HG03135 (cell line): ENCODE measurements around the gene CBL.
A peak's percentile ranks its signal among the peaks of the same experiment; 100 is the strongest.

Source experiments
- ATAC-seq: cut with Tn5 transposase; IDR thresholded peaks from one replicate; pipeline ENCODE4 v1.9.1; 2021; ENCODE audit warnings: mild to moderate bottlenecking, moderate library complexity; ENCODE audit not compliant: unreplicated experiment

CBL gene

DNA sequence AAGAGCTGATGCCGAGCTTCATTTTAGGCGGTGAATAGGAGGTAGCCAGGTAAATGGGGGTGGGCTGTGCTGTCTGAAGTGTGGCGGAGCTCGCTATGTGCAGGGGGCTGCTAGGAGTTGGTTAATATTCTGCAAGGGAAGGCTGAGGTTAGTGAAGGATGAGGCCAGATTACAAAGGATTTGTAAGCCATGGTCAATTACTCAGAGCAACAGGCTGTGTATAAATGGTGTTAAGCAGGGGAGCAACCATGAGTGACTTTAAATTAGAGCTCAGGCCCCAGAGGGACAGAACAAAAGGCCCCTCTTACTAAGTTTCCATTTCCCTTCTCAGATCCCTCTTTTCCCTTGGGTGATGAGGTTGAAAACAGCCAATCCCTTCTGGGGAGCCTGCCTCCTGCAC is 118.0 kb downstream of the CBL start:
- ATAC-seq, result no peak

DNA sequence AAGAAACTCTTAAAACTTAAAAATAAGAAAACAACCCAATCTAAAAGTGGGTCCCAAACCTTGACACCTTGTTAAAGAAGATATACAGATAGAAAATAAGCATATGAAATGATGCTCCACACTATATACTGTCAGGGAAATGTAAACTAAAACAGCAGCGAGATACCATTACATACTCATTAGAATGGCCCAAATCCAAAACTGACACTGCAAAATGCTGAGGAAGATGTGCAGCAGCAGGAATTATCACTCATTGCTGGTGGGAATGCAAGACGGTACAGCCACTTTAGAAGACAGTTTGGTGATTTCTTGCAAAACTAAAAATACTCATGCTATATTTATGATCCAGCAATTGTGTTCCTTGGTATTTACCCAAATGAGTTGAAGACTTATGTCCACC is 123.2 kb downstream of the CBL start:
- ATAC-seq, result no peak

DNA sequence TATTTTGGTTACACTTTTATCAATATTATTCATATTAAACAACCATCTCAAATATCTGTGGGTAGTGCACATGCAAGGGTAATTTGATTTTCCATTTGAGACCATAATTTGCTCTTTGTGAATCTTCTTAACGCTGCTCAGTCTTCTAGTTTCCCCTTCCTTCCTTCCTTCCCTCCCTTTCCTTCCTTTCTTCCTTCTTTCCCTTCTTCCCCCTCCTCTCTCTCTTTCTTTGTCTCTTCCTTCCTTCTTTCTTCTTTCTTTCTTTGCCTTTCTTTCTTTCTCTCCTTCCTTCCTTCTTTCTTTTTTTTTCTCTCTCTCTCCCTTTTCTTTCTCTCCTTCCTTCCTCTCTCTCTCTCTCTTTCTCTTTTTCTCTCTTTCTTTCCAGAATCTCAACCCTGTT is 124.1 kb downstream of the CBL start:
- ATAC-seq, result no peak

DNA sequence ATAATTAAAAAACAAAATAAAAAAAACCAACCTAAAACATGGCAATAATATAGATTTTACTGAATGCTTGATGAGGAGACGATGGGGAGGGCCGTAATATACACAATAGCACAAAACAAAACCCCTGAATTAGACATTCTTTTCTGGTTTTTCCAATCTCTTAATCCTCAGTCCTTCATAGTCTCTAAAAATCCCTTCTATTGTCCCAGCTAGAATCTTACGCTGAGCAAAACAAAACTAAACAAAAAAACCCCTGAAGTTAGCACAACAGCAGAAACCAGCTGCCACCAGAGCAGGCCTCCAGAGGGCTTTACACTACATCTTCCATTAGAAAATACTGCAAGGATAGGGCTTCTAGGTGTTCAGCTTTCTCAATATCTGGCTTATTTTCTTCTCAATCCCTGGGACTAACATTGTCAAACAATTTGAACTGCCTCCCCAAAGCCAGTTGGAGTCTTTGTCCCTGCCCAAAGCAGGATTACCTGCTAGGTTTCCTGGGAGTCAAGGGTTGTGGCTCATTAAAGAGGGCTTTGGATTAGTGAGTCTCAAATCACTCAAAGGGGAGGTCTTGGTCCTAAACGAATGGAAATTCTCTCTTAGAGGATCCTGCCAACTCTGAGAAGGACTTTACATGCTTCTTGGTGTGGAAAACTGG is 126.1 kb downstream of the CBL start:
- no peak for ATAC-seq

DNA sequence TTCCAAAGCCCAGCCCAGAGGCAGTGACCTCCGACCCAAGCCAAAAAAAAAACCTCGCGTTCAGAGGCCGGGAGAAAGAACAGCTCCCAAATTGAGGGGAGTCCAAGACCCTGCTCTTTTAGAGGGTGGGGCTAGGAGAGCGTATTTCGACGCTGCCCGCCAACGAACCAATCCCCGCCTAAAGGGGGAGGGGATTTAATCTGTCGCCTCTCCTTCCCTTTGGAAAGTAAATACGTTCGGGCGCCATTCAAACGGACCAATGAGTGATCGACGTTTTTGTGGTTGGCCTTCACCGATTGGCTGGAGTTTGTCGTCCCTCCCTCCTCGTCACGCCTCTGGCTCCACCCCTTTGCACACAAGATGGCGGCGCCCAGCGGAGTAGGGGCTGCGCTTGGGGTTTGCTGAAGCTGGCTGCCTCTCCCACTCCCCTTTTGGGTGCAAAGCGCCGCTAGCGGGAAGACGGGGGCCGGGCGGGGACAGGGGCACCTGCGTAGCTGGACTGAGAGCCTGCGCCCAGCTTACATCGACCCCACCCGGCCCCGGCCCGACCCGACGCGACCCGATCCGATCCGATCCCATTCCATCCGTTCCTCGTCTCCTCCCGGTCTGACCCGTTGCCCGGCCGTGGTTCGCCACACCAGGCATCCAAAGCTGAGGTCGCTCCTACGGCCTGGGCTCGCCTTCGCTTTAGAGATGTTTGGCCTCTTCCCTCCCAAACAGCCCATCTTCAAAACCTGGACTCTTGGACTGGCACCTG is 128.2 kb downstream of the CBL start, which contains the start of gene RNF26:
RNF26 (plus strand) TSS at position 354 of the 757 bp plus-strand sequence. CDS start 596 bp downstream, outside the sequence.
- peak; percentile 93 for ATAC-seq

DNA sequence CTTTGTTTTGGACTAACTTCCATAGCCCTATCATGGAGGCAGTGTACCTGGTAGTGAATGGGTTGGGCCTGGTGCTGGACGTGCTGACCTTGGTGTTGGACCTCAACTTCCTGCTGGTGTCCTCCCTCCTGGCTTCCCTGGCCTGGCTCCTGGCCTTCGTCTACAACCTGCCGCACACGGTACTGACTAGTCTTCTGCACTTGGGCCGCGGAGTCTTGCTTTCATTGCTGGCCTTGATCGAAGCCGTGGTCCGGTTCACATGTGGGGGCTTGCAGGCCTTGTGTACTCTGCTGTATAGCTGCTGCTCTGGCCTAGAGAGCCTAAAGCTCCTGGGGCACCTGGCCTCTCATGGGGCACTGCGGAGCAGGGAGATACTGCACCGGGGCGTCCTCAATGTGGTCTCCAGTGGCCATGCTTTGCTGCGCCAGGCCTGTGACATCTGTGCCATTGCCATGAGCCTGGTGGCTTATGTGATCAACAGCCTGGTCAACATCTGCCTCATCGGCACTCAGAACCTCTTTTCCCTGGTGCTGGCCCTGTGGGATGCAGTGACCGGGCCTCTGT is 129.0 kb downstream of the CBL start:
- ATAC-seq, result no peak

DNA sequence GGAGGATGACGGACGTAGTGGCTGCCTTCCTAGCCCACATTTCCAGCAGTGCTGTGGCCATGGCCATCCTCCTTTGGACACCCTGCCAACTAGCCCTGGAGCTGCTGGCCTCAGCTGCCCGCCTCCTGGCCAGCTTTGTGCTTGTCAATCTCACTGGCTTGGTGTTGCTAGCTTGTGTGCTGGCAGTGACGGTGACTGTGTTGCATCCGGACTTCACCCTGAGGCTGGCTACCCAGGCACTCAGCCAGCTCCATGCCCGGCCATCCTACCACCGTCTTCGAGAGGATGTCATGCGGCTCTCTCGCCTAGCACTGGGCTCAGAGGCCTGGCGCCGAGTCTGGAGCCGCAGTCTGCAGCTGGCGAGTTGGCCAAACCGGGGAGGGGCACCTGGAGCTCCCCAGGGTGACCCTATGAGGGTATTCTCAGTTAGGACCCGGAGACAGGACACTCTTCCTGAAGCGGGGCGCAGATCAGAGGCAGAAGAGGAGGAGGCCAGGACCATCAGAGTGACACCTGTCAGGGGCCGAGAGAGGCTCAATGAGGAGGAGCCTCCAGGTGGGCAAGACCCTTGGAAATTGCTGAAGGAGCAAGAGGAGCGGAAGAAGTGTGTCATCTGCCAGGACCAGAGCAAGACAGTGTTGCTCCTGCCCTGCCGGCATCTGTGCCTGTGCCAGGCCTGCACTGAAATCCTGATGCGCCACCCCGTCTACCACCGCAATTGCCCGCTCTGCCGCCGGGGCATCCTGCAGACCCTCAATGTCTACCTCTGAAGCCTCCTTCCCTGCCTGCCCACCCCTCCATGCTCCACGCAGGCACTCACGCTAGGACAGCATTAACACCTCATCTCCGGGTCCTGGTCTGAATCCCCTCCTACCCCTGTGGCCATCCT is 129.8 kb downstream of the CBL start:
- no peak for ATAC-seq

DNA sequence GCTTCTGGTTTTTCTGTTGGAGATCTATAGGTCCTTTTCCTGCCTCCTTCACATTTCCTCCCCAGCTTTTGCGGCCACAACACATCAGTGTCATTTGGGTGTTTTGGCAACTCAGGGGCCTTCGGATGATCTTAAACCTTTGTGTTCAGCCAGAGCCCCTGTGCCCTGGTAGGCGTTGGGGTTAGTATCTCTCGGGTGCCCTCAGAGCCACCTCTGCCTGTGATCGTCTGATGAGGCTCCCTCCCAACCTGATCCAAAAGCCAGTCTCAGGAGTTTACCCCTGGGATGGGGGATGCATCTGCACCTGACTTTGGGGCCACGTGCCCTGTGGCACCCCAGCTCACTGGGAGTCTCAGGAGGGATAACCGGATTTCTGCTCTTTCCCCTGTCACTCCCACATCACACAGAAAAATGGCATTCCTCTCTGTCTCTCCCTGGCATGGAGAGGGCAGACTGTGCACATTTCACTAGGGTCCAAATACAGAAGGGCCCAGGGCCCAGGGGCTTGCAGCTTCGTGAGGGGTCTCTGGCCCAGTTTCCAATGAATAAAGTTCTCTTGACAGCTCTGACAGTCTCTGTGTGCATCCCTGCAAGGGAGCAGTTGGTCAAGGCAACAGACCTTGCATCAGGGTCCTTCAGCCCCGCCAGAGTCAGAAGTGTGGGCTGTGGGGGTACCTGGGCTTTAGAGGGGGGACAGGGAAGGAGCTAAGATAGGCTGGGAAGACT is 130.8 kb downstream of the CBL start:
- ATAC-seq, result no peak

DNA sequence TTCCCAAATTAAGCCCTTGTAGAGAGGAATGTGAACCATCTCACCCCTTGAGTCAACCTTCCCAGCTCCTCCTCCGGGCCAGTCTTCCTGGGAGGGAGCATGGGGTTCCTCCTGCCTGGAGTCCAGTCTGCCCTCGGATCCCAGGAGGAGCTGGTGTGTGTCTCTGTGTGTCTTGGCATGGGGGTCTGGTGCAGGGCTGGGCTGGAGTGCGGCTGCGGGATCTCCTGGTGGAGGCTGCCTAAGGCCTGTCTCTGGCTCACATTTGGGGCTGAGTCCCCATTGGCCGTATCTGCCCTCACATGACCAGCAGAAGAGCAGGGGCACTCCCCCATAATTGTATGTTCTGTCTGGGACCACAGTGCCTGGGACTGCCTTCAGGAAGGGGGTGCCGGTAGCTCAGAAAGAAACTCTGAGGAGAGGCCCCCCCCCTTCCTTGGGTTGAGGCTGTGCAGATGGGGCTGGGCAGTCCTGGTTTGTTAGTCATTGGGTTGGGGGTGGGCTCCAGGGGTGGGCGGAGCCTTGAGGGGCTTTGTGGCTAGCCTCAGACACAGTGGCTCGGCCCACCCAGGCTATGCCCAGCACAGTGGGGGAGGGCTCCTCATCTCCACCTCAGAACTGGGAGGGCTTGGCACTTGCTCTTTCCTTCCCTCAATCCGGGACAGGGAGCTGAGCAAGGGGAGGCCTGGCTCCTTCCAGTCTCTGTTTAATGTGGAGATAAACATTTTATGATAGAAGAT is 131.6 kb downstream of the CBL start:
- ATAC-seq, result no peak

DNA sequence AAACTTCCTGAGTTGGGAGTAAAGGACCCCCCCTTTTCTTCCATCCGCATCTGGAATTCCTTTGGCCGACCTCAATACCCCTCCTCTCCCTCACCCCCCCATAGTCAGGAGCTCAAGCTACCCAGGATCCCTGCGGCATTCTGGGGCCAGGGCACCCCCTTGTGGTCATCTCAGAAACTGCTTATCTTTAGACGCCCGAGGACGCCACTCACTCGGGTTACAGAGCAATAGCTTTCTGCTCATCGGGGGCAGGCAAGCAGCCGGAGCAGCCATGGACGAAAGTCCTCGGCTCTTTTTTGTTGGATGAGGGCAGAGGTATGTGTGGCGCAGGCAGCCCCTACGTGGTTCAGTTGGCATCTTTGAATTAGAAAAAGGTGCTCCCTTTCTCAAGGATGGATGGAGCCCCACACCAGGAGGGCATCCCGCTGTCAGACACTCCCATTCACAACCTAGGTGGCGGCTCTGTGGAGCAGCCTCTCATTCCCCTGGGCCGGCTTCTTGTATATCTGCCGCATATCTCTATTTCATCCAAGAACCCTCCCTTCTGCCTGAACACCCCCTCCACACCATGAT is 132.3 kb downstream of the CBL start:
- ATAC-seq, result no peak

DNA sequence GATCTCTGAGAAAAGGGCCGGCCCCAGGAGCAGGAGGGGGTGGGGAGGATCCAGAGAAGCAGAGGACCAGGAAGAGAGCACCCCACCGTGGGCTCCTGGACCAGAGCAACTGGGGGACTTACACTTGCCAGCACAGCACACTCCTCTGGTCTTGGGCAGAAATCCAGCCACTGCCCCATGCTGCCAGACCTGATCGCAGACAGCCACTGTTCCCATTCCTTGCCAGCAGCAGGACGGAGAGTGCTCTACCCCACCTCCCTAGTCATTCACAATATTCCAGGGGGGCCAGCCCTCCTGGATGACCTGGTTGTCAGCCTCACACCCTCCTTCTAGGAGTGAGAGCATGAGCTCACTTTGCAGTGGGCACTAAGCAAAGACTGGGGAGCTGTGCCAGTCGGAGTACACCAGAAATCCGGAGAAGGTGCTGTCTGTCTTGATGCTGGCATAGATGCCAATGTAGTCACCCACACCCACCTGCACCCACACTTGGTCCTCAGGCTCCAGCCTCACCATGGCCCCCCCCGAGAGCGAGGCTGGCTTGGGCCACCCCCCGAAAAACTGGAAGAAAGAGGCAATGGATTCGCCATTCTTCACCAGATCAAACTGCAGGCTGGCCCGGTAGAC is 132.9 kb downstream of the CBL start:
- no peak for ATAC-seq

DNA sequence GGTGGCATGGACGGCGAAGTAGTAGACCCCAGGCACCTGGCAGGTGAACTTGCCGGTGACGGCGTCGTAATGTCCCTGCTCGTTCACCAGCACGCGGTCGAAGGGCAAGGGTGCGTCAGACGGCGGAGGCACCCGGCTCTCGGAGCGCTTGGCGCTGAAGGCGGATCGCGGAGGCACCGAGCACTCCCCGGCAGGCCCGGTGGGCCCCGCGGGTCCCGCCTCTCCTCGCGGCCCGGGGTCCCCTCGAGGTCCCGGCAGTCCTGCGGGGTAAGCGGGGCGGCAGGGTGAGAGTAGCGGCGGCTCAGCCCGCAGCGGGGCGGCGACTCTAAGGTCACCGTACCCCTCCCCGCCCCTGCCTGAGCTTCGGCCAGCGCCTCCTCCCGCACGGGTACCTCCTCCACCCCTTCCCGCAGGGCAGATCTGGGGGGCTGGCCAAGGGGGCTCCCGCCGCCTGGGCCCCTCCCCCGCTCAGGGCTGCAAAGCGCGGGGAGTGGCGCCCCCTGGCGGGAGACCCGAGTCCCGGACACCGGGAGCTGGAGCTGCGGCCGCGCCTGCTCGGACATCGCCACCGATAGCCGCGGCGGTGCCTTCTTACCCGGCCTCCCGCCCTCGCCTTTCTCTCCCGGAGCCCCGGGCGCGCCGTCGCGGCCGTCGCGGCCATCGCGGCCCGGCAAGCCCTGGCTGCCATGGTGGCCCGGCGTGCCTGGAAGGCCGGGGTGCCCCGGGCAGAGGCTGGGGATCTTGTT is 133.6 kb downstream of the CBL start:
- ATAC-seq, result no peak

DNA sequence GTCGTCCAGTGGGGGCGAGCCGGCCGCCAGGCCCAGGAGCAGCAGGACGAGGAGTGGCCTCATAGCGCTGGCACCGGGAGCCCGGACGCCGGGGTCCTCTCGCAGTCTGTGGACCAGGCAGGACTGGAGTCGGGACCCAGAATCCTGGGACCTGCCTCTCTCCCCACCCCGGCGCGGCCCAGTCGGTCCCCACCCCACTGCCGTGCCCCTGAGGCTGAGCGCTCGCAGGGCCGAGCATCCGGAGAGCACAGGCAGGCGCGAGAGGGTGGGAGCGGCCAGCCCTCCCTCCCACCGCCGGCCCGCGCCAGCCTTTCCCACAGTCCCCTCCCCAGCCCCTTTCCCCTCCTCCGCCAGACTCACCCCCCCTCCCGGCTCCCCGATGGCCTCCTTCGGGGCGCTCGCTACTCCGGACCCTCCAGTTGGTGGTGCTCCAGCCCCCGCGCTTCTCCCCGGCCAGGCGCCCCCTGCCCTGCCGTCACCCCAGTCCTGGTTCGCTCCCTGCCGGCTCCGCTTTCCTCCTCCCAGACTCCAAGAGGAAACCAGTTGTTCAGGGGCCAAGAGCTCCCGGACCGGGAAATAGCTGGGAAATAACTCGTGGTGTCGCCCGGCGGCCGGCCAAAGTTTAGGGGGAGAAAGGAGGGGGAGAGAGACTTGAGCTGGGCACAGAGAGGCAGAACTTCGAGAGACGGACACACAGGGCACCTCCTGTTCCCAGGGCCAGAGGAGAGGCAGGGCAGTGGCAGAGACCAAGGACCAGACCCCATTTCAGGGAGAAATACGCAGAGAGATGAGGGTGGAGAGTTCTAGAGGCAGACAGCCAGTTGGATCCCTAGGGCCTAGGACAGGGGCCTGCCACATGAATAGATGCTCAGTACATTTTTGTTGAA is 134.4 kb downstream of the CBL start, which contains the start of gene C1QTNF5:
C1QTNF5 (minus strand) TSS at position 549 of the 887 bp plus-strand sequence; CDS start at position 63, 486 bp downstream.
- ATAC-seq, result no peak

DNA sequence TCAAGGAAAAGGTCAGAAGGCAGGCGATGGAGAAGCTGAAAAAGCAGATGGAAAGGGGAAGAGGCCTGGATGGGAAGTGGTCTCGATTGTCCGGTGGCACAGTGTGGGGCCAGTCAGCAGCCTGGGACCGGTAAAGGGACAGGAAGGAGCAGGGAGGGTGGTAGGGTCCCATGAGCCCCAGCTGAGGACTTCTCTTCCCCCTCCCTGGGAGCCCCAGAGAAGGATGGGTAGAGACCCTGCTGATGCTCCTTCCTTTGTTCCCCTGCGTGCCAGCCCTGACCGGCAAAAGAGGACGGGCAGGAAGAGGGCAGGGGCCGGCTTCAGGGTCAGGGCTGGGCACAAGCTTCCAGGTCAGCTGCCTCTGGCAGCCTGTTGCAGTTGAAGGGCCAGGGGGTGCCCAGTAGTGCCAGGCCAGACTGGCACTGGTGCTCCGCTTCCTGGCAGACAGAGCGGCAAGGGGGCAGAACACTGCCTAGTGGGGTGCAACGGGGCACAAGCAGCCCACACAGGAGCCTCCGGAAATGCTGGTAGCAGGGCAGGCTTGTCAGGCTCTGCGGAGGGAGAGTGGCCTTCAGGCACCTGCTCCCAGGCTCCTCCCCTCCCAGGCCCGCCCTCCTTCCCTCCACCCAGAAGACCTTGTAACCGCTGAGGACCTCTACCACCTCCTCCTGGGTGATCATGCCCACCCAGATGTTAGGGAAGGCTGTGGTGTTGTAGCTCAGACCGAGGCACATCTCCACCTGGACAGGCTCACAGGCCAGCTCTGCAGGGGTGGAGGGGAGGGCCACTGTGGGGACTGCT is 135.3 kb downstream of the CBL start:
- ATAC-seq, result no peak

DNA sequence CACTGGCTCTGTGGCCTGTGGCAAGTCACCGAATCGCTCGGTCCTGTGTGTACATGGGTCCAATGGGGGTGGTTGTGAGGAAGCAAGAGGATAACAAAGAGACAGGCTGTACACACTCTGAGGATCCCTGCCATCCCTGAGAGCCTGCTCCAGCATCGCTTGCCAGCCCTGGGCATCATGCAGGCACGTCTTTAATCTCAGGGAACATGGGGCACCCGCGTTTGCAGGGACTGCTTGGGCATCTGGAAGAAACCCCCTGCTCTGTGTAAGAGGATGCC is 135.8 kb downstream of the CBL start:
- no peak for ATAC-seq

DNA sequence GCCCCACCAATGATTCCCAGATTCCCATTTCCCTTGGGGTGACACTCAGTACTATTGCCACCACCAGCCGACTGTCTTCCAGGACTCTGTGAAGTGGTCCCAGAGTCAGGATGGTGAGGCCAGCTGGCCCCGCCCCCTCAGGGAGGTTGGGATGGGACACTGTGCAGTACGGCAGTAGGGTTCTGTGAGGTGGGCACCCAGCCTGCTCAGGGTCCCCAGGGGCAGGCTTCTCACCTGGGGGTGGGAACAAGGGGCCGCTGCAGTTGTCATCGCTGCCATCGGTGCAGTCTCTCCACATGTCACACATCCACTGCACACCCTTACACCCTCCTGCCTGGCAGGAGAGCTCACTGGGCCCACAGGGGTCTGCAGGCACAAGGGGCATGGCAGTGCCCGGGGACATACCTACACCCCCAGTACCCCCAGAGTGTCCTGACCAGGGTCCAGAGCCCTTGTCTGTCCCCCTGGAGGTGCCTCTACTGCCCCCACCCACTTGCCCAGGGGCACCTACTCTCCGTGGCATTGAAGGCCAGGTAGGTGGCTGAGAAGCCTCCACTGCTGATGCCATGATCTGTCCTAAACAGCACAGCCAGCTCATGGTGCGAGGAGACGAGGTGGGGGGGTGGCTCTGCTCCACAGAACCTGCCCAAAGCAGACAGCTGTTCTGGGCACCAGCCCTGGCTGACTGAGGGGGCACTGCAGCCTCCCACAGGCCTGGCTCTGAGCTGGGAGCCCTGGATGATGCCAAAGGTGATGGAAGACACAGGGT is 136.4 kb downstream of the CBL start:
- ATAC-seq, result no peak
